ENCODE data around the gene SYT12.

- TF ChIP-seq CTCF (IDR thresholded peaks at IDR 0.05 in 2 of 3, conservative IDR thresholded peaks at IDR 0.05 in 1 of 3; ENCODE audit: borderline replicate concordance in 1 of 3, insufficient read depth in 1 of 3, low read depth in 2 of 3, low read length in 2 of 3): no peak
- no peak for TF ChIP-seq POLR2A (IDR thresholded peaks at IDR 0.05; ENCODE audit: borderline replicate concordance, extremely low read depth, insufficient read depth, insufficient read length)
- TF ChIP-seq TCF7L2 (IDR thresholded peaks at IDR 0.05; ENCODE audit: borderline replicate concordance, extremely low read depth, insufficient read depth, insufficient read length): no peak
- no peak for TF ChIP-seq EZH2 (IDR thresholded peaks at IDR 0.05)
- TF ChIP-seq REST (IDR thresholded peaks at IDR 0.05; ENCODE audit: low read depth): no peak
- no peak for TF ChIP-seq RAD21 (IDR thresholded peaks at IDR 0.05; ENCODE audit: low read depth)
- no peak for TF ChIP-seq ZBTB33 (IDR thresholded peaks at IDR 0.05; ENCODE audit: extremely low read depth, insufficient replicate concordance, low read length)
These were observed 7.9 kb upstream of the SYT12 start for GRCh38 chr11:67015048-67015447.
